CD14-positive monocyte (primary cell): ENCODE measurements around the gene WFDC1. TPM values are rescaled to one million over a fixed set of nuclear protein-coding genes. Genes with fewer than 3 reads are reported as not detected.

ENCODE experiments used
- DNase-seq, 3 donors: peaks; one replicate each; pipeline ENCODE4 v3.0.0-alpha.2; 2011 to 2022
- H2AFZ ChIP-seq: 2 replicates; pipeline ENCODE4 v1.6.0; 2012; ENCODE audit warnings: mild to moderate bottlenecking, low read depth, low read length, inconsistent platforms; ENCODE audit not compliant: insufficient read depth, poor library complexity, severe bottlenecking
- H3K27ac ChIP-seq, 2 donors: 1 replicate in 1 of 2; 2 replicates in 1 of 2; pipeline ENCODE4 v1.5.1; 2012 to 2013; ENCODE audit warnings: low read length in 2 of 2, control low read depth in 1 of 2, inconsistent platforms in 1 of 2, low read depth in 1 of 2, mild to moderate bottlenecking in 1 of 2
- H3K27me3 ChIP-seq, 2 donors: one replicate each; pipeline versions ENCODE4 v1.6.0 to v1.6.1; 2011 to 2013; ENCODE audit warnings: low read length in 2 of 2; ENCODE audit not compliant: control insufficient read depth in 2 of 2, insufficient read depth in 2 of 2
- H3K36me3 ChIP-seq, 2 donors: replicated peaks in 1 of 2; 1 replicate in 1 of 2; 2 replicates in 1 of 2; pipeline versions ENCODE4 v1.5.1 to v1.6.1; 2012 to 2013; ENCODE audit warnings: low read length in 2 of 2, control low read depth in 1 of 2, inconsistent platforms in 1 of 2, mild to moderate bottlenecking in 1 of 2; ENCODE audit not compliant: insufficient read depth in 2 of 2, control insufficient read depth in 1 of 2
- H3K4me1 ChIP-seq, 2 donors: 1 replicate in 1 of 2; 2 replicates in 1 of 2; pipeline versions ENCODE4 v1.5.1 to v1.6.1; 2012 to 2013; ENCODE audit warnings: low read length in 2 of 2, control low read depth in 1 of 2, inconsistent platforms in 1 of 2, mild to moderate bottlenecking in 1 of 2, moderate library complexity in 1 of 2; ENCODE audit not compliant: insufficient read depth in 2 of 2, control insufficient read depth in 1 of 2
- H3K4me2 ChIP-seq: replicated peaks from 2 replicates; pipeline ENCODE3; 2012; ENCODE audit warnings: low read length, moderate library complexity, mild to moderate bottlenecking; ENCODE audit not compliant: poor library complexity, severe bottlenecking; ENCODE audit errors: extremely low read depth
- H3K4me3 ChIP-seq, 3 experiments: fragments of 200-600 bp in 1 of 3; sonication (generic) in 1 of 3; replicated peaks in 1 of 3; 1 replicate in 2 of 3; 2 replicates in 1 of 3; pipeline ENCODE4 v1.5.1; 2011 to 2013; ENCODE audit warnings: low read length in 3 of 3, mild to moderate bottlenecking in 3 of 3, control low read depth in 2 of 3, low read depth in 2 of 3, inconsistent platforms in 1 of 3, moderate library complexity in 1 of 3
- H3K79me2 ChIP-seq: 2 replicates; pipeline ENCODE4 v1.6.0; 2012; ENCODE audit warnings: mild to moderate bottlenecking, control low read depth, inconsistent platforms, low read length, moderate library complexity; ENCODE audit not compliant: insufficient read depth
- H3K9ac ChIP-seq: 2 replicates; pipeline ENCODE4 v1.6.0; 2017; ENCODE audit warnings: low read length, mild to moderate bottlenecking; ENCODE audit not compliant: insufficient read depth, poor library complexity, severe bottlenecking
- H3K9me3 ChIP-seq, 2 donors: replicated peaks in 1 of 2; 1 replicate in 1 of 2; 2 replicates in 1 of 2; pipeline versions ENCODE4 v1.5.1 to v1.6.1; 2012 to 2013; ENCODE audit warnings: low read length in 2 of 2, control low read depth in 1 of 2; ENCODE audit not compliant: control insufficient read depth in 1 of 2, insufficient read depth in 1 of 2
- H4K20me1 ChIP-seq: 2 replicates; pipeline ENCODE4 v1.6.0; 2012; ENCODE audit warnings: mild to moderate bottlenecking, low read length, control low read depth, moderate library complexity; ENCODE audit not compliant: insufficient read depth
- H3K27ac Mint-ChIP-seq, 7 donors: one replicate each; pipeline ENCODE4 v1.8.0; 2020; ENCODE audit warnings: mild to moderate bottlenecking in 7 of 7, mixed read lengths in 7 of 7, moderate library complexity in 6 of 7, inconsistent platforms in 2 of 7
- H3K27me3 Mint-ChIP-seq, 3 donors: one replicate each; pipeline ENCODE4 v1.8.0; 2021 to 2022; ENCODE audit warnings: low read depth in 3 of 3, mild to moderate bottlenecking in 3 of 3, mixed read lengths in 3 of 3, moderate library complexity in 3 of 3, inconsistent platforms in 1 of 3
- H3K36me3 Mint-ChIP-seq, 2 donors: one replicate each; pipeline ENCODE4 v1.8.0; 2020; ENCODE audit warnings: mixed read lengths in 2 of 2, inconsistent platforms in 1 of 2, mild to moderate bottlenecking in 1 of 2
- H3K4me1 Mint-ChIP-seq: one replicate; pipeline ENCODE4 v1.8.0; 2020; ENCODE audit warnings: mild to moderate bottlenecking, mixed read lengths
- H3K4me3 Mint-ChIP-seq, 2 donors: one replicate each; pipeline ENCODE4 v1.8.0; 2020; ENCODE audit warnings: mild to moderate bottlenecking in 2 of 2, mixed read lengths in 2 of 2, moderate library complexity in 1 of 2
- H3K9me3 Mint-ChIP-seq, 7 donors: one replicate each; pipeline ENCODE4 v1.8.0; 2020 to 2022; ENCODE audit warnings: mixed read lengths in 7 of 7, mild to moderate bottlenecking in 6 of 7, moderate library complexity in 6 of 7, inconsistent platforms in 2 of 7
- WGBS: methylation state at CpG from one replicate; pipeline ENCODE4 v1.1.5; 2013; ENCODE audit warnings: missing lambda C conversion rate; ENCODE audit not compliant: insufficient coverage; 5-methylcytosine and 5-hydroxymethylcytosine counted together
- intact Hi-C, 2 donors: fragments of 100-400 bp; cut with micrococcal nuclease; formaldehyde crosslinking; loops; one replicate each; pipeline versions ENCODE4 v1.15.0 to v1.15.1; 2023
- polyA plus RNA-seq, 3 donors: library from polyadenylated mRNA; depleted of rRNA in 1 of 3; unstranded in 2 of 3; stranded (reverse) in 1 of 3; fragments of 300-500 nt in 2 of 3; fragments of >200 nt in 1 of 3; fragmentation: Illumina TruSeq in 2 of 3; gene quantifications; 1 replicate in 2 of 3; 2 replicates in 1 of 3; pipeline ENCODE4 v1.2.3, GENCODE V29; 2012 to 2021
- TF ChIP-seq, protein P1 (sequence below): fragments of 200-600 bp; IDR thresholded peaks from one replicate; pipeline ENCODE4 v1.8.0; 2022; ENCODE audit warnings: antibody characterized with exemption, mild to moderate bottlenecking

The WFDC1 gene
- polyA plus RNA-seq, 3 donors: not detected

GRCh38 chr16:84291226-84291625 is 3.5 kb upstream of the WFDC1 start:
- DNase-seq: no peak
- H3K36me3 Mint-ChIP-seq: no peaks in the 10 kb centered on the region
- H4K20me1 ChIP-seq: no peaks in the 10 kb centered on the region
- H3K4me3 ChIP-seq: no peak overlapping the region
- WGBS: 75% methylated on average over 2 of the region's 11 CpGs
- no peaks in the 10 kb centered on the region for H3K9me3 ChIP-seq
- peaks cover 25 to 38% (median 30%) of the 10 kb centered on the region in 3 donors for H3K27me3 Mint-ChIP-seq
- H3K9ac ChIP-seq: no peak overlapping the region
- no peak overlapping the region for H3K4me2 ChIP-seq
- no peaks in the 10 kb centered on the region for H3K9me3 Mint-ChIP-seq
- no peaks in the 10 kb centered on the region for H3K79me2 ChIP-seq
- H3K4me1 Mint-ChIP-seq: peaks cover 27% of the 10 kb centered on the region
- H3K27me3 ChIP-seq: peaks cover 0 to 18% of the 10 kb centered on the region in 2 donors
- no peak overlapping the region for H3K4me3 Mint-ChIP-seq
- H3K27ac ChIP-seq: no peak overlapping the region
- H2AFZ ChIP-seq: no peak overlapping the region
- TF ChIP-seq, protein P1, sequence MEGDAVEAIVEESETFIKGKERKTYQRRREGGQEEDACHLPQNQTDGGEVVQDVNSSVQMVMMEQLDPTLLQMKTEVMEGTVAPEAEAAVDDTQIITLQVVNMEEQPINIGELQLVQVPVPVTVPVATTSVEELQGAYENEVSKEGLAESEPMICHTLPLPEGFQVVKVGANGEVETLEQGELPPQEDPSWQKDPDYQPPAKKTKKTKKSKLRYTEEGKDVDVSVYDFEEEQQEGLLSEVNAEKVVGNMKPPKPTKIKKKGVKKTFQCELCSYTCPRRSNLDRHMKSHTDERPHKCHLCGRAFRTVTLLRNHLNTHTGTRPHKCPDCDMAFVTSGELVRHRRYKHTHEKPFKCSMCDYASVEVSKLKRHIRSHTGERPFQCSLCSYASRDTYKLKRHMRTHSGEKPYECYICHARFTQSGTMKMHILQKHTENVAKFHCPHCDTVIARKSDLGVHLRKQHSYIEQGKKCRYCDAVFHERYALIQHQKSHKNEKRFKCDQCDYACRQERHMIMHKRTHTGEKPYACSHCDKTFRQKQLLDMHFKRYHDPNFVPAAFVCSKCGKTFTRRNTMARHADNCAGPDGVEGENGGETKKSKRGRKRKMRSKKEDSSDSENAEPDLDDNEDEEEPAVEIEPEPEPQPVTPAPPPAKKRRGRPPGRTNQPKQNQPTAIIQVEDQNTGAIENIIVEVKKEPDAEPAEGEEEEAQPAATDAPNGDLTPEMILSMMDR: no peak
- no peak overlapping the region for H3K27ac Mint-ChIP-seq
- peaks cover 15 to 25% of the 10 kb centered on the region in 2 donors for H3K4me1 ChIP-seq
- no peaks in the 10 kb centered on the region for H3K36me3 ChIP-seq
- intact Hi-C loops: no loop called here

GRCh38 chr16:84292011-84292410 is 2.7 kb upstream of the WFDC1 start:
- 61% methylated on average over 10 of the region's 10 CpGs for WGBS

More at GRCh38 chr16:84292011-84292410, 2.7 kb upstream of the WFDC1 start:
- Histone ChIP-seq H3K4me1 (peaks cover 15 to 25% of the 10 kb centered on the region in 2 donors), H3K27me3 (peaks cover 0 to 18% of the 10 kb centered on the region in 2 donors), H3K79me2 (no peaks in the 10 kb centered on the region), H3K9me3 (no peaks in the 10 kb centered on the region), H3K4me3 (no peak overlapping the region), H2AFZ (no peak overlapping the region), H3K27ac (no peak overlapping the region), H3K36me3 (no peaks in the 10 kb centered on the region), H3K9ac (no peak overlapping the region), H4K20me1 (no peaks in the 10 kb centered on the region), H3K4me2 (no peak overlapping the region)
- Mint-ChIP-seq H3K9me3 (no peaks in the 10 kb centered on the region), H3K27me3 (peaks cover 25 to 36% (median 33%) of the 10 kb centered on the region in 3 donors), H3K4me1 (peaks cover 27% of the 10 kb centered on the region), H3K27ac (peak overlapping the region in 1 of 7 donors; percentile 7), H3K36me3 (no peaks in the 10 kb centered on the region), H3K4me3 (no peak overlapping the region)
- TF ChIP-seq, protein P1: no peak
- intact Hi-C loops: no loop called here
- no peak for DNase-seq
